BLaER1 treated with 17β-estradiol and CSF1 and Interleukin-3, amounts not matched to agents 10 nM and 100 nM (cell line): Measurements from ENCODE around the gene KIAA0825.

Experiments
- H3K27ac ChIP-seq, 11 experiments: shearing (Covaris generic); formaldehyde crosslinking; 2 replicates each; pipeline ENCODE4 v1.8.1; 2022
- H3K27me3 ChIP-seq, 11 experiments: shearing (Covaris generic); formaldehyde crosslinking; 2 replicates each; pipeline ENCODE4 v1.8.1; 2022
- H3K36me3 ChIP-seq, 11 experiments: shearing (Covaris generic); formaldehyde crosslinking; 2 replicates each; pipeline ENCODE4 v1.8.1; 2022
- H3K4me1 ChIP-seq, 10 experiments: shearing (Covaris generic); formaldehyde crosslinking; 2 replicates each; pipeline ENCODE4 v1.8.1; 2022
- H3K4me2 ChIP-seq, 11 experiments: shearing (Covaris generic); formaldehyde crosslinking; 2 replicates each; pipeline ENCODE4 v1.8.1; 2022
- H3K4me3 ChIP-seq, 10 experiments: shearing (Covaris generic); formaldehyde crosslinking; 2 replicates each; pipeline ENCODE4 v1.8.1; 2022
- H3K9ac ChIP-seq, 11 experiments: shearing (Covaris generic); formaldehyde crosslinking; 2 replicates each; pipeline ENCODE4 v1.8.1; 2022
- H3K9me3 ChIP-seq, 11 experiments: shearing (Covaris generic); formaldehyde crosslinking; replicated peaks in 1 of 11; 2 replicates each; pipeline ENCODE4 v1.8.1; 2022
- H4K20me1 ChIP-seq, 11 experiments: shearing (Covaris generic); formaldehyde crosslinking; 2 replicates each; pipeline ENCODE4 v1.8.1; 2022
- Cebpa-rat ChIP-seq, 11 experiments: shearing (Covaris generic); IDR thresholded peaks; 2 replicates each; pipeline ENCODE4 v1.8.1; 2022

Gene KIAA0825

DNA sequence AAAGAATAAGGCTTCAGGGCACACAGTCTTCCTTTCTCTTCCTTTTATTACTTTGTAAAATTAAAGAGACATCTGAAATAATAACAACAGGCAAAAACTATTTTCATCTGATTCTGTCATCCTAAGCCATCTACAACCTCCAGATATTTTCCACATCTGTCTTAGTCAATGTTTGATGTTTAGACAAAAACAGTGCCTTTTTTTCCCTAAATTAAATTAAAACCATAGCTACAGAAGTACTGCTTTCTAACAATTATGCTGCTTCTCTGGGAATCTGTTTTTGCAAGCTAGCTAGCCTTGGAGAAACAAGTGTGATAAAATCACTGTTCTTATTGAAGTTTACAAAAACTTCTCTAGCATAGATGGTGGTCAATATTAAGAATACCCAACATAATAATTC lies 95.4 kb downstream of the KIAA0825 start:
- no peak overlapping the region for H3K4me3 ChIP-seq
- H3K4me2 ChIP-seq, result no peak overlapping the region
- no peaks in the 10 kb centered on the region for H3K9me3 ChIP-seq
- H3K36me3 ChIP-seq, result no peaks in the 10 kb centered on the region
- no peak for TF ChIP-seq Cebpa-rat (IDR thresholded peaks at IDR 0.05)
- H3K27ac ChIP-seq, result no peak overlapping the region
- H3K27me3 ChIP-seq, result no peaks in the 10 kb centered on the region
- no peaks in the 10 kb centered on the region for H4K20me1 ChIP-seq
- no peak overlapping the region for H3K9ac ChIP-seq
- H3K4me1 ChIP-seq, result no peaks in the 10 kb centered on the region

DNA sequence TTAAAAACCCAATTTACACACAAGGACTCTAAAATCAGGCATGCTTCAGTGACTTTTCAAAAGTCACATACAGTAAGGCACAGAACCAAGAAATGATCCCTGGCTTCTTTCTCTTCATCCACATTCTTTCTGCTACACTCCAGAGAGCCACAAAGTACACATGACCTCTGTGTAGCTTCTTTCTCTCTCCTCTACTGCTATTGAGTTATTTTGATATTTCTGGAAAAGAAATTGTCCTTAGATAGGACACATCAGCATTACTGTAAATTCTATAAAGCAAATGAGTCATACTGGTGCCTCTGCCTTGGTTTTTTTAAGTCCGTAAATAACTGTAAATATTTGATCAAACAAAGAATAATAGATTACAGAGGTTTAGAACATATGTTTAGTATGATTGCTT lies 96.3 kb downstream of the KIAA0825 start:
- H3K27ac ChIP-seq, result no peak overlapping the region
- H3K4me2 ChIP-seq, result no peak overlapping the region

DNA sequence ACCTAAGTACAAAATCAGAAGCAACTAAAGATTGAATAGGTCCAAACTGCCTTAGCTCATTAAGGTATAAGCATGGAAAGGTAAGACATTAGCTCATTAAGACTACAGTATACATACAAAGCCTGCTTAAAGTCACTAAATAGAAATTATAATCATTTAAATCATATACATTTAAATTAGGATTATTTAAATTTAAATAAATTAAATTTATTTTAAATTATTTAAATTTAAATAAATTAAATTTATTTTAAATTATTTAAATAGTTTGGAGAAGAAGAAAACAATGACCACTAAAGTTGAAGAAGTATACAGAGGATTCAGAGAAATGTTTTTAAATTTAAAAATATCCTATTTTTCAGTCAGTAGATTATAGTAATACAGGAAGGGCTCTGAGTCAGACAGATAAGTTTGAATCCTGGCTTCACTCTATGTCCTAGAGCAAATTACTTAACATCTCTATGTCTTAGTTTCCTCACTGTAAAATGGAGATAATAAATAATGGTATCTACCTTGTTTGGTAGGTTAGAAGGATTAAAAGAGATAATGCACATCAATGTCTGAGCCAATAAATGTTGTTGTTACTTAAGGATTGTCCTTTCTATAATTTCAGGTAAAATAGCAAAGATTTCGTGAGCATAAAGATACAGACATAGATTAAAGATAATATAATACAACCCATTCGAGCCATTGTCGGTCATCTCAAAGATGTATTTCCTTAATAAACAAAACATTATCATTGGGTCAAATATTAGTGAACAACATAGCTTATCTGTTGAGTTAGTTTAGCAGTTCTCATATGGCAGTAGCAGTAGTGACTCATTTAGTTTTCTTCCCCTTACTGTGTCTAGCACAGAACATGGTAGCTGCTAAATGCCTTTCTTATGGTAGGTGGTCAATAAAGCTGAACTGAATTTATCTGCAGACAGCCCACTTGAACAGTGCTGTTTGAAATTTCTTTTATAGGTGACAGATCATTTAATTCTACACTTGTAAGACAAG lies 100.6 kb downstream of the KIAA0825 start:
- H4K20me1 ChIP-seq, result no peaks in the 10 kb centered on the region
- no peak for TF ChIP-seq Cebpa-rat (IDR thresholded peaks at IDR 0.05)
- no peak overlapping the region for H3K4me3 ChIP-seq
- H3K27ac ChIP-seq, result no peak overlapping the region
- no peaks in the 10 kb centered on the region for H3K4me1 ChIP-seq
- H3K27me3 ChIP-seq, result no peaks in the 10 kb centered on the region
- no peaks in the 10 kb centered on the region for H3K36me3 ChIP-seq
- H3K9ac ChIP-seq, result no peak overlapping the region
- no peak overlapping the region for H3K4me2 ChIP-seq
- no peaks in the 10 kb centered on the region for H3K9me3 ChIP-seq

More for the DNA sequence above, 96.3 kb downstream of the KIAA0825 start:
- Histone ChIP-seq H3K9ac (0 out of 22 replicates have a peak overlapping the region, but pooled peaks of 1 of the 11 experiments have one; percentile 34), H3K4me3 (no peak overlapping the region), H3K4me1 (no peaks in the 10 kb centered on the region), H3K27me3 (no peaks in the 10 kb centered on the region), H4K20me1 (no peaks in the 10 kb centered on the region), H3K36me3 (no peaks in the 10 kb centered on the region), H3K9me3 (no peaks in the 10 kb centered on the region)
- no peak for TF ChIP-seq Cebpa-rat (IDR thresholded peaks at IDR 0.05)

DNA sequence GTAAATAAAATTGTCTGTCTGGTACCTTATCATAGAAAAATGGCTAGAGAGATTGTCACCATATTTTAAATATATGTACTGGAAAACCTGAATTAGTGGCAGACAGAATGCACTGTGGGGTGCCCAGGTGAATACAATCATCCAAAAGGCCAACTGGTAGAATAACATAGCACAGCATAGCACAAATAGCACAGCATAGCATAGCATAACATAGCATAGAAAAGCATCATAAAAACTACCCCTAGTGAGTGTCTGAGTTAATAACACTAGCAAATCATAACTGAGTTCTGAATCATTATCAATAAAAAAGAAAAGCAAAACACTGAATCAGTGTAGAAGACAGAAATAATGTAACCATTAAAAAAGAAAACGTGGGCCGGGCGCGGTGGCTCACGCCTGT lies 102.3 kb downstream of the KIAA0825 start:
- no peak for TF ChIP-seq Cebpa-rat (IDR thresholded peaks at IDR 0.05)
- no peaks in the 10 kb centered on the region for H3K36me3 ChIP-seq
- H3K9me3 ChIP-seq, result no peaks in the 10 kb centered on the region

DNA sequence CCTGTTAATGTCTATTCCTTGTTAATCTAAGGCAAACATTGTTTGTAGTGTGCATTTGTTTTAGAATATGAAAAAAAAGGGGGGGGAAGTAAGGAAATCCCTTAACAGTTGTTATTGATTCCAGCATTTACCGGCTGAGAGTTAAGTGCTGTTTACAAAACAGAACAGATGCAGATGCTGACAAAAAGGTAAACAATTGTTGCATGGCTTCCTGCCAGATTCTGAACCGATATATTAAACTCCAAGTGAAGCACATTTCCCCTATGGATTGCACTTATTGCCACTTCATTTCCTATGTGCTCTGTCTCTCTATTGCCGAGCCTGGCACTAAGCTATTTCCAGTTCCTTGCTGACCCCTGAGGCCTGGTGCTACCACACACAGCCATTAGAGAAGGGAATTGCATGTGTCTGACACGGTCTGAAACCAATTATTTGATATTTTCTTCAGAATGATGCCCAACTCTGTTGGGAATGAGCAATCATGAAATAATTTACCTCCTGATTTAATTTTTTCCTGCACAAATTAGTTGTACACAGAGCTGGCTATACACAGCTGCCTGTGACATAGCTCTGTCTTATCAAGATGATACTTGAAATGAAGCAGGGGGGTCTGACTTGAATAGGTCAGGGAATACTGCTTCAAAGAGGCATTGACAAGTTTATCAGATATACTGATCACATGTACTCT lies 109.8 kb downstream of the KIAA0825 start:
- Histone ChIP-seq H3K36me3 (no peaks in the 10 kb centered on the region), H3K4me3 (no peak overlapping the region), H3K9me3 (no peaks in the 10 kb centered on the region), H3K4me2 (no peak overlapping the region), H3K9ac (no peak overlapping the region), H3K4me1 (no peaks in the 10 kb centered on the region), H4K20me1 (no peaks in the 10 kb centered on the region), H3K27me3 (no peaks in the 10 kb centered on the region), H3K27ac (no peak overlapping the region)
- TF ChIP-seq Cebpa-rat (IDR thresholded peaks at IDR 0.05), result no peak

More for the DNA sequence above, 102.3 kb downstream of the KIAA0825 start:
- Histone ChIP-seq H3K27ac (no peak overlapping the region), H3K27me3 (no peaks in the 10 kb centered on the region), H3K9ac (no peak overlapping the region), H3K4me2 (no peak overlapping the region), H4K20me1 (no peaks in the 10 kb centered on the region), H3K4me1 (no peaks in the 10 kb centered on the region), H3K4me3 (no peak overlapping the region)

DNA sequence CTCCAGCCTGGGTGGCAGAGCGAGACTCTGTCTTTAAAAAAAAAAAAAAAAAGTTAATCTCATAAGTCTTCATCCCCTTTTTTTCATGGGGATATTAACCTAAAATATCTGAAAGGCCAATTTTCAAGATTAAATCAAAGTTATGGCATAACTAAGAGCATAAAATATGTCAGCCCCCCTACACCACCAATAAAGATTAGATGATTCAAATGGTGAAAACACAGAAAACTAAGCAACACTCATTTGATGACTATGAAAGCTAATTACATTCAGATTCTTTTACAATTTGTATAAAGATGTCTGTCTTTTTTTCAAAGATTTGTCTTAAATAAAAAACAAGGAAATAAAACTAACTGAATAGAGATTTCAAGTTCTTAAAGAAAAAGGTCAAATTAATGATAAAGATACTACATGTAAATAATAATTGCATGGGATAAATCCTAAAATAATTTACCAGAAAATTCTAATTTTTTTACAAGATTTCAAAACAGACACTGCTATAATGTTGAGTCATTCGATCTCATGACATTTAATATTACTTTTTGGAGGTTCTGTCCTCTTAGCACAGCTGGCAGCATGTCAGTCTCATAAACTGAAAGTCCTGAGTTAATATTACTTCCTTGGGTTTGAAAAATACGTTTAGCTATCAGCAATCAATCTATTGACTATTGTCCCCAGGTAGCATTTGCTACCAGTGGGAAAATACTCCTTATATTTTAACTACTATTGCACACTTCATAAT lies 112.9 kb downstream of the KIAA0825 start:
- Histone ChIP-seq H3K4me1 (no peaks in the 10 kb centered on the region), H3K4me3 (no peak overlapping the region), H4K20me1 (no peaks in the 10 kb centered on the region), H3K27me3 (no peaks in the 10 kb centered on the region), H3K9ac (no peak overlapping the region), H3K27ac (no peak overlapping the region), H3K9me3 (no peaks in the 10 kb centered on the region), H3K4me2 (no peak overlapping the region), H3K36me3 (no peaks in the 10 kb centered on the region)
- no peak for TF ChIP-seq Cebpa-rat (IDR thresholded peaks at IDR 0.05)

DNA sequence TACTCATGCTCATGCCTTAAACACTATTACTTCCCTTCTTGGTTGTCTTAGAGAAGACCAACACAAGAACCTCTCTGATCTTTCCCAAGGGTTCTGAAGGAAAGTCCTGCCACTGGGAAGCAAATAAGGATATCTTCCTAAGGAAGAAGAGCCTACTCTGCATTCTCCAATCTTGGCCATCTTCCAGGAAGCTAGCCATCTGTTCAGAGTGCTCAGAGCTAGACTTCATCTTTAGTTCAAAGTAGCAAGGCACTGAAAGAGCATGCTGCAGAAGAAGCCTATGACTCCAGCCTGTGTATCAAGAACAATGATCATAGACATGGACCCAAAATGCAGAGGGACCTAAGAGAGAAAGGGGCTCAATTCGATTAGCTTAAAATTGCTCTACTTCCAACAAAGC lies 114.7 kb downstream of the KIAA0825 start:
- Histone ChIP-seq H3K9me3 (no peaks in the 10 kb centered on the region), H3K4me1 (no peaks in the 10 kb centered on the region), H3K4me3 (no peak overlapping the region), H3K36me3 (no peaks in the 10 kb centered on the region), H3K27me3 (no peaks in the 10 kb centered on the region), H3K4me2 (no peak overlapping the region), H3K9ac (no peak overlapping the region), H3K27ac (no peak overlapping the region), H4K20me1 (no peaks in the 10 kb centered on the region)
- TF ChIP-seq Cebpa-rat (IDR thresholded peaks at IDR 0.05), result no peak

DNA sequence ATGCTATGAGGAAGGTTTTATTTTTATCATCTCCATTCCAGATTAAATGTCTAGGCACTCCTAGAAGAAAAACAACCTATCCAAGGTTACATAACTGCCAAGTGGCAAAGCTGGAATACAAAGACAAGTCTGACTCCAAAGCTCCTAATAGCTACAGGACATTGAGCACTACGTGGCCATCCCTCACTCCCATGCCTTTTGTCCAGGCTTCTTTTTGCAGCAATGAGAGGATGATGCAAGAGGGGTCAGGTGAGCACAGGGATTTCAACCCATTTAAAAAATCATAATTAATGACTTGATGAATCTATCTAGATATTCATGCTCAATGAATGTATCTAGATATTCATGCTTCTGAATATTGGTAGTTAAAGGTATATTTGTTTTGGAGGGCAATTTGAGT lies 117.0 kb downstream of the KIAA0825 start:
- Histone ChIP-seq H4K20me1 (no peaks in the 10 kb centered on the region), H3K4me3 (no peak overlapping the region), H3K4me2 (no peak overlapping the region), H3K27me3 (no peaks in the 10 kb centered on the region), H3K9me3 (no peaks in the 10 kb centered on the region), H3K4me1 (no peaks in the 10 kb centered on the region), H3K27ac (no peak overlapping the region), H3K36me3 (no peaks in the 10 kb centered on the region), H3K9ac (no peak overlapping the region)
- TF ChIP-seq Cebpa-rat (IDR thresholded peaks at IDR 0.05), result no peak

DNA sequence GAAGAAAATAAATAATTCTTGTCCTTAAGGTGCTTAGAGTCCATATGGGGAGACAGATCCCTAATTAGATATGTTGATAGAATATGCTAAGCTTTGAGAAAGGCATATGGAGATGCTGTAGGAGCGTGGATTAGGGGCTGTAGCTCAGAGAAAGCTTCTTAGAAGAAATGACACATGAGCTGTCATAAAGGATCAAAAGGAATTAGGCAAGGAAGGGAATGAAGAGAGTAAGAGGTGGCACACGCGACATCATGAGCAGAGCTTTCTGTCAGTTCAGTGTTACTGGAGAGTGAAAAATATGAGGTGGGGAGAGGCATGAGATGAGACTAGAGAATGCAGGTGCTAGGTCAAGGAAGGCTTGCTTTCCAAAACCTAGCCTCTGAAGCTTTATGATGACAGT lies 118.6 kb downstream of the KIAA0825 start:
- Histone ChIP-seq H3K4me2 (no peak overlapping the region), H3K9ac (no peak overlapping the region), H3K27me3 (no peaks in the 10 kb centered on the region), H4K20me1 (no peaks in the 10 kb centered on the region), H3K4me1 (no peaks in the 10 kb centered on the region), H3K9me3 (no peaks in the 10 kb centered on the region), H3K4me3 (no peak overlapping the region), H3K27ac (no peak overlapping the region), H3K36me3 (no peaks in the 10 kb centered on the region)
- no peak for TF ChIP-seq Cebpa-rat (IDR thresholded peaks at IDR 0.05)
